Activated T-helper 2 cell treated with anti-CD3 and anti-CD28 coated beads, Interferon-gamma antibody, Interleukin-2, Interleukin-4, amounts not matched to agents 10 μg/mL and 5 μg/mL and 100 μg/mL, durations not matched to agents 14 hours and 24 hours and 36 hours (primary cell): ENCODE measurements around the gene PTPRN2. TPM values are rescaled to one million over a fixed set of nuclear protein-coding genes. Genes with fewer than 3 reads are reported as not detected.
"Not testable (repeated sequence)": the region's sequence is repeated elsewhere in the genome, so short reads cannot be mapped to it uniquely, and the experiment has no call there.

ENCODE experiments used
- DNase-seq: peaks from one replicate; pipeline ENCODE4 v3.0.0; 2021; ENCODE audit warnings: low spot score
- H3K27ac Mint-ChIP-seq: one replicate; pipeline ENCODE4 v1.8.0; 2021; ENCODE audit warnings: mixed read lengths
- H3K27me3 Mint-ChIP-seq: one replicate; pipeline ENCODE4 v1.8.0; 2021; ENCODE audit warnings: low read depth, mixed read lengths
- H3K36me3 Mint-ChIP-seq: one replicate; pipeline ENCODE4 v1.8.0; 2021; ENCODE audit warnings: low read depth, mixed read lengths
- H3K4me1 Mint-ChIP-seq: one replicate; pipeline ENCODE4 v1.8.0; 2021; ENCODE audit warnings: low read depth, mixed read lengths
- H3K4me3 Mint-ChIP-seq: one replicate; pipeline ENCODE4 v1.8.0; 2021; ENCODE audit warnings: low read depth, mild to moderate bottlenecking, moderate library complexity, mixed read lengths
- H3K9me3 Mint-ChIP-seq: one replicate; pipeline ENCODE4 v1.8.0; 2021; ENCODE audit warnings: mixed read lengths
- intact Hi-C: fragments of 100-400 bp; cut with micrococcal nuclease; formaldehyde crosslinking; loops from one replicate; pipeline ENCODE4 v1.15.1; 2023
- total RNA-seq: library from RNA; stranded (reverse); gene quantifications from 2 replicates; pipeline ENCODE4 v1.2.3, GENCODE V29; 2022

Gene PTPRN2
- total RNA-seq, 1 donor from 2014 or later = 1.3 TPM

DNA sequence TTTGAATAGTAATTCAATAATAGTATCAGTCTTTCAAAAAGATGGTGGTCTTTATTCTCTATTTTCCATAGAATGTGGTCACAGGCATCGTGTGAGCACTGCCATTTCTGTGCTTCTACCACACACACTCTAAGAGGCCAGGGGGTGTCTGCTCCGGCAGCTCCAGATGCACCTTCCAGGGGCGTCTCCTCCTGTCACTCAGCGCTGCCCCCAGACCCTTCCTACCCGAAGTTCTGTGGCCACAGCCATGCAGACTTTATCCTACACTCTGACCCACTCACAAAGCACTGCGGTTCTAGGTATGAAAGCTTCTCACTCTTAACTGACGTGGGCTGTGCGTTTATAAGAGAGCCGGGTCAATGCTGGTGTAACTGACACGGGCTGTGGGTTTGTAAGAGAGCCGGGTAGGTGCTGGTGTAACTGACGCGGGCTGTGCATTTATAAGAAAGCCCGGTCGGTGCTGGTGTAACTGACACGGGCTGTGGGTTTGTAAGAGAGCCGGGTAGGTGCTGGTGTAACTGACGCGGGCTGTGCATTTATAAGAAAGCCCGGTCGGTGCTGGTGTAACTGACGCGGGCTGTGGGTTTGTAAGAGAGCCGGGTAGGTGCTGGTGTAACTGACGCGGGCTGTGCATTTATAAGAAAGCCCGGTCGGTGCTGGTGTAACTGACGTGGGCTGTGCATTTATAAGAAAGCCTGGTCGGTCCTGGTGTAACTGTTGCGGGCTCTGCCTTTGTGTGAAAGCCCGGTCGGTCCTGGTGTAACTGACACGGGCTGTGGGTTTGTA lies 886.0 kb downstream of the PTPRN2 start:
- H3K4me3 Mint-ChIP-seq, H3K9me3 Mint-ChIP-seq, DNase-seq, H3K4me1 Mint-ChIP-seq, H3K36me3 Mint-ChIP-seq, H3K27ac Mint-ChIP-seq, intact Hi-C loops: not testable (repeated sequence)
- peaks cover 13% of the 10 kb centered on the region for H3K27me3 Mint-ChIP-seq

DNA sequence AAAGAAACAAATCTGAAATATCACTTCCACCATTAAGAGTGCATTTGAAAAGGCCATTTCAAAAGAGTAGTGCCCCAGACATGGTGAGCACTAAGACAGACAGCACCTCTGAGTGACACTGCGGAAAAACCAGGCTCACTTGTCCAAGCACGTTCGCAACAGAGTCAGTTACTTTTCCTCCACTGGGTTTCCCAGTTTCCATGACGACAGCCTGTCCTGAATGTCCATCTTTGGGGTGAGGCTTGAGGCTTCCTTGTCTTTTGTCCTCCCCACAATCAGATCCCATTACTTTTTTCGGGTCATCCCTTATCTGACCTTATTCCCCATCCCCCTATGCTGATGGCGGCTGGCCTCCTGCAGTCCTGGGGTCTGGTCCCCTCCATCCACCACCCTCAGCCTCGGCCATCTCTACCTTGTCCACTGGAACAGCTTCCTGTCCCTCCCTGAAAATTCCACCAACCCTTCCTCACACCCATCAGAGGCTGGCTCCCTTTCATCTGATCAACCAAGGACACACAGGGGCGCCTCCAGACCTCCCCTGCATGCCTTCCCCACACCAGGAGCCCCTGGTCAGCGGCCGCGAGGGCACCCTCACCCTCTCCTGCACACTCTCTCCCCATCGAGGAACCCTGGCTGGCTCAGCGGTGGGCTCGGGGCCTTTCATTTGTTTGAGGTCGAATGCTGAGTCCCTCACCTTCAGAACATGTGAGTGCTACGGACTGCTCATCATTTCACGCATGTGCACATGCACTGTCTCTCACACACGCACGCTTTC lies 887.2 kb downstream of the PTPRN2 start:
- Mint-ChIP-seq H3K27me3 (peaks cover 15% of the 10 kb centered on the region), H3K27ac (no peak overlapping the region), H3K4me1 (no peaks in the 10 kb centered on the region), H3K4me3 (no peak overlapping the region), H3K9me3 (no peaks in the 10 kb centered on the region), H3K36me3 (no peaks in the 10 kb centered on the region)
- intact Hi-C loops = no loop called here
- DNase-seq = no peak

- Mint-ChIP-seq H3K27me3 (peaks cover 19% of the 10 kb centered on the region), H3K27ac (no peak overlapping the region), H3K9me3 (no peaks in the 10 kb centered on the region), H3K4me3 (no peak overlapping the region), H3K36me3 (no peaks in the 10 kb centered on the region), H3K4me1 (no peaks in the 10 kb centered on the region)
- intact Hi-C loops = no loop called here
- DNase-seq = no peak
Observed at GRCh38 chr7:157699357-157700013, 888.1 kb downstream of the PTPRN2 start.

DNA sequence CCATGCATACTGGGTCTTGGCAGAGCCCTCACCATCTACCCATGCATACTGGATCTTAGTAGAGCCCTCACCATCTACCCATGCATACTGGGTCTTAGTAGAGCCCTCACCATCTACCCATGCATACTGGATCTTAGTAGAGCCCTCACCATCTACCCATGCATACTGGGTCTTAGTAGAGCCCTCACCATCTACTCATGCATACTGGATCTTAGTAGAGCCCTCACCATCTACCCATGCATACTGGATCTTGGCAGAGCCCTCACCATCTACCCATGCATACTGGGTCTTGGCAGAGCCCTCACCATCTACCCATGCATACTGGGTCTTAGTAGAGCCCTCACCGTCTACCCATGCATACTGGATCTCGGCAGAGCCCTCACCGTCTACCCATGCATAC lies 890.3 kb downstream of the PTPRN2 start:
- H3K27ac Mint-ChIP-seq, H3K36me3 Mint-ChIP-seq, intact Hi-C loops, H3K4me3 Mint-ChIP-seq, DNase-seq, H3K9me3 Mint-ChIP-seq, H3K4me1 Mint-ChIP-seq: not testable (repeated sequence)
- peaks cover 28% of the 10 kb centered on the region for H3K27me3 Mint-ChIP-seq

DNA sequence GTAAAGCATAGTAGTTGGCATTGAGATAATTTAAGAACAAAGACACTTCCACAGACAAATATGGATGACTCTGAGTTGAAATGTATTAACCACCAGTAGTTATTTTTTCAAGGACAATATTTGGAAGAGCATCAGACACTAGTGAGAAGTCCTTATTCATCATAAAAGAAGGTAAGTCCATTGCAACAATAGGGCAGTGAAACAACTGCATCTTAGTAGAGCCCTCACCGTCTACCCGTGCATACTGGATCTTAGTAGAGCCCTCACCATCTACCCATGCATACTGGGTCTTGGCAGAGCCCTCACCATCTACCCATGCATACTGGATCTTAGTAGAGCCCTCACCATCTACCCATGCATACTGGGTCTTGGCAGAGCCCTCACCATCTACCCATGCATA lies 892.0 kb downstream of the PTPRN2 start:
- peaks cover 34% of the 10 kb centered on the region for H3K27me3 Mint-ChIP-seq
- not testable (repeated sequence) for DNase-seq

GRCh38 chr7:157694376-157694665 lies 893.3 kb downstream of the PTPRN2 start:
- no peak for DNase-seq
- no peak overlapping the region for H3K4me3 Mint-ChIP-seq
- peaks cover 35% of the 10 kb centered on the region for H3K27me3 Mint-ChIP-seq
- peaks cover 7% of the 10 kb centered on the region for H3K4me1 Mint-ChIP-seq
- H3K36me3 Mint-ChIP-seq = no peaks in the 10 kb centered on the region
- H3K27ac Mint-ChIP-seq = no peak overlapping the region
- intact Hi-C loops = no loop called here
- no peaks in the 10 kb centered on the region for H3K9me3 Mint-ChIP-seq

More for the DNA sequence above, 892.0 kb downstream of the PTPRN2 start:
- H3K36me3 Mint-ChIP-seq, H3K9me3 Mint-ChIP-seq, H3K4me1 Mint-ChIP-seq, intact Hi-C loops, H3K27ac Mint-ChIP-seq, H3K4me3 Mint-ChIP-seq: not testable (repeated sequence)

DNA sequence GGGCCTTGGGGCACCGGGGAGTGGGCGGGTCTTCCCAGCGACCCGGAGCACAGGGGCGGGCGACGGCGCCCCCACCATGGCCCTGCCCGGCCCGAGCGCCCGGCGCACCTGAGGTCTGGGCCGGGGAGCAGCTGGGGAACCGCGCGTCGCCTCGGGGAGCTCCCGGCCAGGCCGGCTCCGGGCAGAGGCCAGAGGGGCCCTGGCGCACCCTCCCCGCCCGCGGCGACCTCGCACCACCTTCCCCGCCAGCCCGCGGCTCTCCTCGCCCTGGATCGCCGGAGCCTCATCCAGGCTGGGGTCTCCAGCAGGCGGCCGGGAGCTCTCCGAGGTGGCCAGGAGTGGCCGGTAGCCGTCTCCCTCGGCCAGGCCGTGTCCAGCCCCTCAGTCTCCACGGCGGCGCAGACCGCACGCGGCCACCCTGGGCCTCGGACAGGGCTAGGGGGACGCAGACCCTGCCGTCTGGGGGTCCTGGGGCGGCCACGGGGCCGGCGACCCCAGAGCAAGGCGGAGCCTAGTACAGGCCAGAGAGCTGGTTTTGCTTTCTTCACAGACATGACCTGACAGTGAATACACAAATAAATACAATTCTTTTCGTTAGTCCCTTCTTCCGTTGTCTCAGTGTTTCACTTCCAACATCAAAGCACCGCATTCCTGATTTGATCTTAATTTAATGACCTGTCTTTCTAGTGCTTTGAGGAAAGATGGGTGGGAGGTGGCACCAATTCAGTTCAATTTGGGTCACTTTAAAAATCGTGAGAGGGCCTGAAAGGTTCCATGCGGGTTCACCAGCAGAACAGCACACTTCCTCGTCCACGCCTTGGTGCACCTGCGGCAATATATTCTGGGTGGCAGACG lies 893.9 kb downstream of the PTPRN2 start:
- H3K36me3 Mint-ChIP-seq = no peaks in the 10 kb centered on the region
- intact Hi-C loops = no loop called here

DNA sequence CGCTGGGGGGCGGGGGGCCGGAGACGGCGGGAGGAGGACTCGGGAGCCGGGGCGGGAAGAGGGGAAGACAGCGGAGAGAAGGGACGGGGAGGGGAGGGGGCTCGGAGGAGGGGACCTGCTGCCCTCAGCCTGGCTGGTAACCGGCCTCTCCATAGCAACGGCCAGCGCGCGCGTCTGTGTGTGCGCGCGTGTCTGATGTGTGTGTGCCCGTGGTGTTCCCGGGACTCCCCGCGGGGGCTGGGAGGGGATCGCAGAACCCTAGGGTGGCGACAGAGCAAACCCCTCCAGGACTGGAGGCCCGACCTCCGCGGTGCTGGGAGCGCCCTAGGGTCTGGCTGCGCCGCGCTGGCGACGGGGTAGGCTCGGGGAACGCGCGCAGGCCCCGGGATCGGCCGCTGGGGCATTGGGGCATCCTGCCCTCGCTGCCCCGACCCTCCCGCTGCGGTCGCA lies 894.5 kb downstream of the PTPRN2 start:
- Mint-ChIP-seq H3K27me3 (peaks cover 41% of the 10 kb centered on the region), H3K4me3 (no peak overlapping the region), H3K4me1 (peaks cover 7% of the 10 kb centered on the region), H3K27ac (no peak overlapping the region), H3K9me3 (no peaks in the 10 kb centered on the region), H3K36me3 (no peaks in the 10 kb centered on the region)
- intact Hi-C loops = no loop called here
- no peak for DNase-seq

More for the DNA sequence above, 893.9 kb downstream of the PTPRN2 start:
- Mint-ChIP-seq H3K4me3 (no peak overlapping the region), H3K27ac (no peak overlapping the region), H3K4me1 (peaks cover 7% of the 10 kb centered on the region), H3K27me3 (peaks cover 35% of the 10 kb centered on the region), H3K9me3 (no peaks in the 10 kb centered on the region)
- DNase-seq = no peak

- H3K27ac Mint-ChIP-seq = no peak overlapping the region
- peaks cover 45% of the 10 kb centered on the region for H3K27me3 Mint-ChIP-seq
- no peak overlapping the region for H3K4me3 Mint-ChIP-seq
- H3K36me3 Mint-ChIP-seq = no peaks in the 10 kb centered on the region
- no peak for DNase-seq
- peaks cover 7% of the 10 kb centered on the region for H3K4me1 Mint-ChIP-seq
- intact Hi-C loops = no loop called here
- H3K9me3 Mint-ChIP-seq = no peaks in the 10 kb centered on the region
Observed at GRCh38 chr7:157692460-157693011, 895.1 kb downstream of the PTPRN2 start.

GRCh38 chr7:157691586-157692459 lies 895.8 kb downstream of the PTPRN2 start:
- no peaks in the 10 kb centered on the region for H3K36me3 Mint-ChIP-seq
- H3K9me3 Mint-ChIP-seq = no peaks in the 10 kb centered on the region
- intact Hi-C loops = loop anchor here (2.0 kb wide), 1 partner anchor 1881 kb away; no protein-coding TSS in a partner anchor
- DNase-seq = no peak
- H3K4me1 Mint-ChIP-seq = peaks cover 7% of the 10 kb centered on the region
- H3K27me3 Mint-ChIP-seq = peaks cover 52% of the 10 kb centered on the region
- H3K4me3 Mint-ChIP-seq = no peak overlapping the region
- no peak overlapping the region for H3K27ac Mint-ChIP-seq

DNA sequence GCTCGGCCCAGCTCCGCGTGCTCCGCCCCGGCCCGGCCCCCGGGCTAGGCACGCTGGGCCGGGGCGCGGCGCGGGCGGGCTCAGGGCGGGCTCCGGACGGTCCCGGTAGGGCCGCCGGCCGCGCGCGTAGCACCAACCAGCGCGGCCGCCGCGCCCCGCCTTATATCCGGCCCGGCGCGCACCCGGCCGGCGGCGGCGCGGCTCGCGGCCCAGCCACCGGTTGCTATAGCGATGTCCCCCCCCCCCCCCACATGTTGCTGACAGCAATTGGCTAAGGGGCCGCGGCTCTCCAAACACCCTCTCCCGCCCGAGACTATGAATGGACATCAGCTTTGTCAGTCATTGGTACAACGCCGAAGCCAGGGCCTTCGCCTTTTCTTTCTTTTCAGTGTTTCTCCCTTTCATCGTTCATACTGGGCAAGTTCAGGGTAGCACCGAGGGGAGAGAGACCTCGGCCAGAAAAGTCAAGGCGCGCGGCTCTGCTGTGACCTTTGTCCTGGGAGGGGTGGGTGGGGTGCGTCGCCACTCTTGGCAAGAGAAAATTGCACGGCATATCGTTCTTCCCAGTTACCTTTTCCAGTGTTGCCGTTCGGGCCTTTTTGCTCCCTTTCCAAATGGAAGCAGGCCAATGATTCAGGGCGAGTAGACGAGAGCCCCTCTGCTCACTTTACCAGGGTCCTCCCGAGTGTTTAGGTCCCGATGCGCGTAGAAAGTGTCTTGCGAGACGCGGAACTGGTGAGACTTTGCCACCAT lies 896.6 kb downstream of the PTPRN2 start:
- intact Hi-C loops = loop anchor here (2.0 kb wide), 1 partner anchor 1880 kb away; no protein-coding TSS in a partner anchor
- H3K4me3 Mint-ChIP-seq = peak overlapping the region; percentile 33
- H3K9me3 Mint-ChIP-seq = no peaks in the 10 kb centered on the region
- DNase-seq = no peak
- peaks cover 60% of the 10 kb centered on the region for H3K27me3 Mint-ChIP-seq
- H3K27ac Mint-ChIP-seq = no peak overlapping the region
- H3K36me3 Mint-ChIP-seq = no peaks in the 10 kb centered on the region
- peaks cover 7% of the 10 kb centered on the region for H3K4me1 Mint-ChIP-seq
